NCI-H146 (cell line): ENCODE data around the gene ABCF3.
A peak's percentile ranks its signal among the peaks of the same experiment; 100 is the strongest.

Experiments used
- DNase-seq: peaks from one replicate; lab custom pipeline; 2025; lab: John Stamatoyannopoulos, UW

ABCF3 gene

DNA sequence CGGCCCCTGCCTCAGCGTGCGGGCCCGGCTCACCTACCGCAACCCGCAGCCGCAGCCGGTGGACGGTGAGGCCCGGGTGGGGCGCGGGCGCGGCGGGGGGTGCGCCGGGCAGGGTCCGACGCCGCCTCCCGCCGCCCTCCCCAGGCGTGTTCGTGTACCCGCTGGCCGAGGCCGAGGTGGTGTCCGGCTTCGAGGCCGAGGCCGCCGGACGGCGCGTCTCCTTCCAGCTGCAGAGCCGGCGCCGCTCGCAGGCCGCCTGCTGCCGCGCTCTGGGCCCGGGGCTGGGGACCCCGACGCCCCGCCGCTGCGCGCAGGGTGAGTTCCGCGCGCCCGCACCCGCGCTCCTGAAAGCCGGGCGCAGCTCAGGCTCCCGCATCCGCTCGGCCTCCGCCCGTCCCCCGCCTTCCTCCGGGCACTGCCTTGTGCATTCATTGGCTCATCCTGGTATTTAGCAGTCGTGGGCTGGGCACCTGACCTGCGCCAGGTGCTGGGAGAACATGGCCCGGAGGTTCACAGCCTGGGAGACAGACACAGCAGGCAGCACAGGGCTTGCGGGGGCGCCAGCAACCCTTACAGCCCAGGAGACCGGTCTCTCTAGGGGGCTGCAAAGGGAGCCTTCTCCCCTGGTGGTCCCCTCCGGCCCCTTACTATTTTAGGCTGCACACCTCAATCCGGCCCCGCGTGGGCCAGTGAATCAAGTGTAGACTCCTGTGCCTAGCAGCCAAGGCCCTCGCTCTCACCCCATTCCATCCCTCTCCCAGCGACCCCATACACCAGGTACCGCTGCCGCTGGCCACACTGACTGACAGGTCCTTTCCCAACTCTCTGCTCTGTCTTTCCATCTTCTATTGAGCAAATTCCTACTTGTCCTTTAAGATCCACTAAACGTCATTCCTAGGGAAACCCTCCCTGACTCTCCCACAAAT is 44.9 kb downstream of the ABCF3 start:
- DNase-seq, result peak; percentile 93

DNA sequence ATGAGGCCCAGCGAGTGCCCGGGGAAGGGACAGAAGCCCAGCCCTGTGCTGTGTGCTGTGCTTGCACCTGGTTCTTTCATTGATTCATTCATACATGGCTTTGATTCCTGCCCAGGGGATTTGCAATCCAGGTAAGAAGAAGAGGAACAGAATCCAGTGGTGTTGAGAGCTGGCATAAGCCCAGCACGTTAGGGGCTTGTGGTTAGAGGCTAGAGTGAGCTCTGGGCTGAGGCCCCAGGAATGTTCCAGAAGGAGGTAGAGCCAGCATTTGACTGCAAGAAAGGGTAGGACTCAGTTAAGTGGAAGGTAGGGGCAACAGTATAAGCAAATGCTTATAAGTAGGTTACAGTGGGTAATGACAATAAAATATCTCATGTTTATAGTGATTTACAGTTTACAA is 45.7 kb downstream of the ABCF3 start:
- DNase-seq, result no peak

DNA sequence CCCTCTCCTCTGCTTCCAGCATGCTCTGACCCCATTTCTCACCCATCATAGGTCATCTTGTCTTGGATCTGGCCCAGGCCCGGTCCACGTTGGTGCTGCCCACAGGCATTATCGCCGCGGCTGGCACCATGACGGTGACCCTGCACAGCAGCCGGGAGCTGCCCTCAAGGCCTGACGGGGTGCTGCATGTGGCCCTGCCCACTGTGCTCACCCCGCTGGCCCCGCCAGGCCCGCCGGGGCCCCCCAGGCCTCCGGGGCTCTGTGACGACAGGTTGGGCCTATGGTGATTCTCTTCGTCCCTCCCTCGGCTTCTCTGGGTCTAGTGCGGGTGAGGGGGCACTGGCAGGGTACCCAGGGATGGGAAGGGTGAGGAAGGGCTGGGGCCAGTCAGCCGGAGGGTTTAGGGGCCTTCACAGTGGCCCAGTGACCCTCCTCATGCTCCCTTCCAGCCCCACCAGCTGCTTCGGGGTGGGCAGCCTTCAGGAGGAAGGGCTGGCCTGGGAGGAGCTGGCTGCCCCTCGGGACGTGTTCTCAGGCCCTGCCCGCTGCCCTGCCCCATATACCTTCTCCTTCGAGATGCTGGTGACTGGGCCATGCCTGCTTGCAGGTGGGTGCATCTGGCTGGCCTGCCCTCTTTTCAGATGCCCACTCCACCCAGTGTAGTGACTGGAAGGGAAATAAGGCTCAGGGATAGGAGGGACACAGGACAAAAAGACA is 47.3 kb downstream of the ABCF3 start:
- DNase-seq, result no peak

DNA sequence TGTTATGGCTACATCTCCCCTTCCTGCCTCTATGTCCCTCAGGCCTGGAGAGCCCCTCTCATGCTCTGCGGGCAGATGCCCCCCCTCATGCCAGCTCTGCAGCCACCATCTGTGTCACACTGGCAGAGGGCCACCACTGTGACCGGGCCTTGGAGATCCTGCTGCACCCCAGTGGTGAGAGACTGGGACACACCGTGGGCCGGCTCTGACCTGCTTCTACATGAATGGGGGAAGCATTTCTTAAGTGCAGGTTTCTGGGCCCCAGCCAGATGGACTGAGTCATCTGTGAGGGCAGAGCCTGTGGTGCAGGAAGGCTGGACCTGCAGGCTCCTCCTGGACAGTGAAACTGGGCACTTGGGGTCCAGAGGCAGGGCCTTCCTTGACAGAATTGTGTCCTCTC is 48.2 kb downstream of the ABCF3 start:
- DNase-seq, result no peak

DNA sequence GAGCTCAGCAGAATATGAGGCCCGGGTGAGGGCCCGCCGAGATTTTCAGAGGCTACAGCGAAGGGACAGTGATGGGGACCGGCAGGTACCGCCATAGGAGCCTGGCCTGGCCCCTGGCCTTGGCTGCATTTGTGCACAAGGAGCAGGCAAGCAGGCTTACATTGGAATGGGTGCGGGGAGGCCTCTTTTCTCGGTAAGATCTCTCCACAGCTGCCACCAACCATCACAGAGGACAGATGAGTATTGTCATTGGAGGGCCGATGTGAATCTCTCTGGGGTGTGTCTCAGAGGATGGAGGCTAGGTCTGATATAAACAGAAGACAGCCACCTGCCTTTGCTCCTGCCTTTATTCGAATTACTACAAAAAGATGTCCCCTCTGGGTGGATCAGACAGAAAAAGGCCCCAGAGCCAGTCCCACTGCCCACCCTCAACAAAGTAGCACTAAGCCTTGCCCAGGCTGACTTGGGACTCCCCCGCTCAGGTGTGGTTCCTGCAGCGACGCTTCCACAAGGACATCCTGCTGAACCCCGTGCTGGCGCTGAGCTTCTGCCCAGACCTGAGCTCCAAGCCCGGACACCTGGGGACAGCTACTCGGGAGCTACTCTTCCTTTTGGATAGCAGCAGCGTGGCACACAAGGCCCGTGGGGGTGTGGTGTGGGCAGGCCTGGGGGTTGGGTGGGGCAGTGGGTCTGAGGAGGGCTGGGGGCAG is 48.8 kb downstream of the ABCF3 start:
- DNase-seq, result no peak

DNA sequence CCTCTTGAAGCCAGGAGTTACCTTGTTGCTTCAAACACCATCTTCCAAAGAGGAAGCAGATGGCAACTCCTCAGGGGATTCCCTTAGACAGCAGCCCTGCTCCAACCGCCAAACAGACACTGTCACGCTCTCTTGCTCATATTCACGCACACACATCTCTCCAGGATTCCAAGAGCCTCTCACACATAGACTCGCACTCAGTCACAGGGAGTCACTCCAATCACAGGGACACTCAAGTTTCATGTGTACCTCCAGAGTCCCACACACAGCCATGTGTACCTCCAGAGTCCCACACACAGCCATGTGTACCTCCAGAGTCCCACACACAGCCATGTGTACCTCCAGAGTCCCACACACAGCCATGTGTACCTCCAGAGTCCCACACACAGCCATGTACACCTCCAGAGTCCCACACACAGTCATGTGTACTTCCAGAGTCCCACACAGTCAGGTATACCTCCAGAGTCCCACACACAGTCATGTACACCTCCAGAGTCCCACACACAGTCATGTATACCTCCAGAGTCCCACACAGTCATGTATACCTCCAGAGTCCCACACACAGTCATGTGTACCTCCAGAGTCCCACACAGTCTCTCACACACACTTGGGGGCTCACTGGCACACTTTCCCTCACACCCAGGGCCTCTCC is 49.5 kb downstream of the ABCF3 start:
- no peak for DNase-seq

DNA sequence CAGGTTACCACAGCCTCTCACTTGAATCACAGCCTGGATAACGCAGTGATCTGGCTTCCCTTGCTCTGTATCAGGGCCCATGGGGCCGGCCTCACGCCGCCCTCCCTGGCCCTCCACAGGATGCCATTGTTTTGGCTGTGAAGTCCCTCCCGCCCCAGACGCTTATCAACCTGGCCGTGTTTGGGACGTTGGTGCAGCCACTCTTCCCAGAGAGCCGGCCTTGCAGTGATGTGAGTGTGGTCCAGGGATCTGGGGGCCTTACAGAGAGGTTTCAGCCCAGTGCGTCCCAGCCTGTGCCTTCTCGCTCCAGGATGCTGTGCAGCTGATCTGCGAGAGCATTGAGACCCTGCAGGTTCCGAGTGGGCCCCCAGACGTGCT is 50.0 kb downstream of the ABCF3 start:
- DNase-seq, result no peak

DNA sequence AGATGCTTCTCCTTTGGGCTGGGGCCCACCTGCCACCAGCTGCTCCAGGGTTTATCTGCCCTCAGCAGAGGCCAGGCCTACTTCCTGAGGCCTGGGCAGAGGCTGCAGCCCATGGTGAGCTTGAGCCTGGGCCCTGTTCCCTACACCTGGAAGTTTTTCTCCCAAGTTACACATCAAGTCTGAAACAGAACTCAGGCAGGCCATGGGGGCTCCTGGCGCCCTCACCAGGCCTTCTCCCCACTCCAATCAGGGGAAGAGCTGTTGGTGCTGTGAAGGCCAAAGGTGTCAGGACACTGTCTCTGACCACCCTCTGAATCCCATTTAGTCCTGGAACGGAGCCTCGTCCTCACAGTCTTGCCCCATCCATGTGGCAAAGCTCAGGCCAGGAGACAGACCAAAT is 50.6 kb downstream of the ABCF3 start:
- no peak for DNase-seq

DNA sequence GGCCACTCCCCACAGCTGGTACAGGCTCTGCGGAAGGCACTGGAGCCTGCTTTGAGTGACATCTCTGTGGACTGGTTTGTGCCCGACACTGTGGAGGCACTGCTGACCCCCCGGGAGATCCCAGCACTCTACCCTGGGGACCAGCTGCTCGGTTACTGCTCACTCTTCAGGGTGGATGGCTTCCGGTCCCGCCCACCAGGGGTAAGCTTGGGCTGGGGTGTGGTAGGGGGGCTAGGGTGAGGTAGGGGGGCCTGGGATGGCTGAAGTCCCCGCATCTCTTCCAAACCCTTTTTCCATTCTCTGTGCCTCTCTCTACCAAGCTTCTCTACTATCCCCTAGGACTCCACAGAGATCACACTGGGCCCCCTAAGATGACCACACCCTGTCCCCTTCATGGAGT is 51.2 kb downstream of the ABCF3 start:
- no peak for DNase-seq

DNA sequence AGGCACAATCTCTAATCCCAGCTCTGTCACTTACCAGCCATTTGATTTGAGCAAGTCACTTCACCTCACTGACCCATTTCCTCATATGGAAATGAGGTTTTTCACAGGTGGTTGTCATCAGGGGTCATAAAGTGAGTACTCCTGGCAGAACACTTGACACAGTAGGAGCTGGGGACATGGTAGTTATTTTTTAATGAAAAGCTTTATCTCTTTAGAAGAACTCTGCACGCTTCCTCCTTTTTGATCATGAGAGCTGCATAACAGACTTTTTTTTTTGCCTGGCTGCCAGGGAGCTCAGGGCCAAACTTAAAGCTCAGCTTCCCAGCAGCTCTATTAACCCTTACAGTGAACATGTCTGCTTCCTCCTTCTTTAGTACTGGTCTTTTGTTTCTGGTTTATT is 51.8 kb downstream of the ABCF3 start:
- no peak for DNase-seq

DNA sequence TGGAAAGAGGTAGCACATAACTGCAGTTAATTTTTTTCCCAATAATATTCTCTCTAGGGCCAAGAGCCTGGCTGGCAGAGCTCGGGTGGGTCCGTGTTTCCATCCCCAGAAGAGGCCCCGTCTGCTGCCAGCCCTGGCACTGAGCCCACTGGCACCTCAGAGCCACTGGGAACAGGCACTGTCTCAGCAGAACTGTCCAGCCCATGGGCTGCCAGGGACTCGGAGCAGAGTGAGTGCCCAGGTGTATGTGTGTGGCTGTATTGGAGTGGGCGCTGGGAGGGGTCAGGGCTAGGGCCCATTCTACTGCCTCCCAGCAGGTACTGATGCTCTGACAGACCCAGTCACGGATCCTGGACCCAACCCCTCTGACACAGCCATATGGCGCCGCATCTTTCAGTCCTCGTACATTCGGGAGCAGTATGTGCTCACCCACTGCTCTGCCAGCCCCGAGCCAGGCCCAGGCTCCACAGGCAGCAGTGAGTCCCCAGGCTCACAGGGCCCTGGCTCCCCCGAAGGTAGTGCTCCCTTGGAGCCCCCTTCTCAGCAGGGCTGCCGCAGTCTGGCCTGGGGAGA is 52.3 kb downstream of the ABCF3 start:
- DNase-seq, result no peak

DNA sequence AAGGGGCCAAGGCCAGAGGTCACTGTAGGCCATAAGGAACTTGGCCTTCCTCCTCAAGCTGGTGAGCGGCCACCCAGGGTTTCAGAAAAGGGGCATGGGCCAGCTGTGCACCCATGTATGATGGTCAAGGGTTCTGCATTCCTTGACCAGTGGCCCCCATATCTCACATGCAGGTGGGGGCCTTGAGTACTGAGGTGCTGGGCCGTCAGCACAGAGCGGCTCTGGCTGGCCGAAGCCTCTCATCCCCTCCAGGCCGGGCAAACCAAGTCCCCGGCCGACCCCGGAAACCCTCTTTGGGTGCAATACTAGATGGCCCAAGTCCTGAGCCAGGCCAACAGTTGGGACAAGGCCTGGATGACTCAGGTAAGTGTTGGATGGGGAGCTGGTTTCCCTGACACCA is 53.2 kb downstream of the ABCF3 start:
- DNase-seq, result no peak

DNA sequence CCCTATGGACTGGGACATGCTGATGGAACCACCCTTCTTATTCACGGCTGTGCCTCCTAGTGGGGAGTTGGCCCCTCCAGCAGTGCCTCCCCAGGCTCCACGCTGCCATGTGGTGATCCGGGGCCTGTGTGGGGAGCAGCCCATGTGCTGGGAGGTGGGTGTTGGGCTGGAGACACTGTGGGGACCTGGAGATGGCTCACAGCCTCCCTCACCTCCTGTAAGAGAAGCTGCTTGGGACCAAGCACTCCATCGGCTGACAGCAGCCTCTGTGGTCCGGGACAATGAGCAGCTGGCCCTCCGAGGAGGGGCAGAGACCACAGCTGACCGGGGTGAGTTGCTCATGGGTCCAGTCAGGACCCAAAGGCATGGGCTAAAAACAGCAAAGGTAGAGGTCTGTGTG is 53.7 kb downstream of the ABCF3 start:
- DNase-seq, result no peak

DNA sequence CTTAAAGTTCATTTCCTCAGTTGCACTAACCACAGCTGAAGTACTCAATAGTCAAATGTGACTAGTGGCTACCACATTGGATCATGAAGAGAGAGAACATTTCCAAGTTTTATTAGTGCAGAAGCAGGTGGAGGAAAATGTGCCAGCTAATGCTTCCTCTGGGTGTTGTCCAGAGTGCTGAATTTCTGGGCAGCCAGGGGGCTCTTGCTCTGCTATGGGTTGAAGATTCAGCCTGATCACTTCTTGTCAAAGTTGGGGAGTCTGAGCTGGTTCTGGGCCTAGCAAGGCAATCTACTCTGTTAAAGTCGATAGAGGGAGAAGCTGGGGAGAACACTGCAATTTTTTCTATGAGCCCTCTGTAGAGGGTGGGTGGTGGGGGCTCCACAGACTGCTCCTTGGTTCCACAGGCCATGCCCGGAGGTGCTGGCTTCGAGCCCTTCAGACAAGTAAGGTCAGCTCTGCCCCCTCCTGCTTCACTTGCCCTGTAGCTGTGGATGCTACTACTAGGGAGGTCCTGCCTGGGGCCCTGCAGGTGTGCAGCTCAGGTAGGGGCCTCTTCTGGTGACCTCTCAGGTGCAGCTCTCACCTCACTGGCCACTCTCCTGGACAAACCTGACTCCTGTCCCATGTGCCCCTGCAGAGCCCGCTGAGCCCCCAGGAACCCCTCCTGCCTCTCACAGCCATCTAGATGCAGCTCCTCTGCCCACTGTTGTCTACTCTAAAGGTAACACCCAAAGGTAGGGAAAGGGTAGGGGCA is 54.6 kb downstream of the ABCF3 start:
- no peak for DNase-seq

DNA sequence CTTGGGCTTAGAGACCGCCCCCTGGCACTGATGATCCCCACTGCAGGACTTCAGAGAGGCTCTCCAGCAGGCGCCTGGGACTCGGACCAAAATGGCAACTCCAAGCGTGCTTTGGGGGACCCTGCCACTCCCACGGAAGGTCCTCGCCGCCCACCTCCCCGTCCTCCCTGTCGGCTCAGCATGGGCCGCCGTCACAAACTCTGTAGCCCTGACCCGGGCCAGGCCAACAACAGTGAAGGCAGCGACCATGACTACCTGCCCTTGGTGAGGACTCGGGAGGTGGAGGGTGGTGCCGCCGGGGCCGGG is 55.1 kb downstream of the ABCF3 start:
- DNase-seq, result no peak

DNA sequence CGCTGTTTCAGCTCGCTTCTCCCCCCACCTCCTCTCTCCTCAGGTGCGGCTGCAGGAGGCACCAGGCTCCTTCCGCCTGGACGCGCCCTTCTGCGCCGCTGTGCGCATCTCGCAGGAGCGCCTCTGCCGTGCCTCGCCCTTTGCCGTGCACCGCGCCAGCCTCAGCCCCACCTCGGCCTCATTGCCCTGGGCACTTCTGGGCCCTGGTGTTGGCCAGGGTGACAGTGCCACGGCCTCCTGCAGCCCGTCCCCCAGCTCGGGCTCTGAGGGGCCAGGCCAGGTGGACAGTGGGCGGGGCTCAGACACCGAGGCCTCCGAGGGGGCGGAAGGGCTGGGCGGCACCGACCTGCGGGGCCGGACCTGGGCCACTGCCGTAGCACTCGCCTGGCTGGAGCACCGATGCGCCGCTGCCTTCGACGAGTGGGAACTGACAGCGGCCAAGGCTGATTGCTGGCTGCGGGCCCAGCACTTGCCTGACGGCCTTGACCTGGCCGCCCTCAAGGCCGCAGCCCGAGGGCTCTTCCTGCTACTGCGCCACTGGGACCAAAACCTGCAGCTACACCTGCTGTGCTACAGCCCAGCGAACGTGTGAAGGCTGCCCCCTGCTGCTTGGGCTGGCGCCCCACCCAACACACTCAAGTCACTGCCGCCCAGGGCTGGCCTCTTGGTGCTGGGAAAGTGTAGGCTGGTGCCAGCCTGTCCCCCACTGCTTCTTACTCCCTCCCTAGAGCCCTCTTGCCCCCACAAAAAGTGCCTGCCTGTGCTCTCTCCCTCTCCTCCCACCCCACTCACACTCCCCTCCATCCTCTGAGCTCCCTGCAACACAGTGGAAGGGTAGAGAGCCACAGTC is 55.7 kb downstream of the ABCF3 start:
- peak; percentile 56 for DNase-seq

DNA sequence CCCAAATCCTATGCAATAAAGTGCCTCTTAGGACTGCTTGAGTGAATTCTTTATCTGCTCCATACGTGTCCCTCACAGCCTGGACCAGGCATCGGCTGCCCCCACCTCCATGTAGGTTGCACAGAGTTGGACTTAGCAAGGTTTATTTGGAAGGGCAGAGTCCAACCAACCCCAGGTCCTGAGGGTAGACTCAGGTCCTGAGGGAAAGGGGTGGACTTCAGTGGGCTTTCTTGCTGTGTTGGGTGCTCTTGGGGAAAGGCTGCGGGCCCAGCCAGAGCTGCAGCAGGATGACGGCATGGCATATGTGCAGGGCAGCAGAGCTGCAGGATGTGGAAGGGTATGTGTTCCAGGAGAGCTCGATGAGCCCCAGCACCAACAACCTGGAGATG is 56.3 kb downstream of the ABCF3 start:
- DNase-seq, result no peak
